ENCODE results near the gene PLEKHA6.

- TF ChIP-seq CTCF (IDR thresholded peaks at IDR 0.05) (no peak), EP300 (IDR thresholded peaks at IDR 0.05) (no peak), POLR2A (IDR thresholded peaks at IDR 0.05) (no peak), POLR2AphosphoS5 (IDR thresholded peaks at IDR 0.05) (no peak)
These were observed 45.4 kb downstream of the PLEKHA6 start for GRCh38 chr1:204314171-204314892.
